Stimulated activated CD8-positive, alpha-beta memory T cell treated with anti-CD3 and anti-CD28 coated beads, Interleukin-4, amount 100 ng/mL, for 4 hours (primary cell): ENCODE results near the gene TOM1.

ENCODE experiments used
- DNase-seq, 2 donors: peaks; one replicate each; pipeline ENCODE4 v3.0.0-alpha.2; 2020; ENCODE audit warnings: low read depth in 2 of 2, low spot score in 1 of 2

The TOM1 gene

GRCh38 chr22:35367331-35367886, 67.7 kb downstream of the TOM1 start:
- DNase-seq, result no peak

GRCh38 chr22:35368386-35368785, 68.7 kb downstream of the TOM1 start:
- no peak for DNase-seq

GRCh38 chr22:35369996-35370395, 70.3 kb downstream of the TOM1 start:
- DNase-seq, result no peak

GRCh38 chr22:35373781-35374180, 74.1 kb downstream of the TOM1 start:
- no peak for DNase-seq

- DNase-seq, result no peak
Observed at GRCh38 chr22:35375031-35375430, 75.3 kb downstream of the TOM1 start.

- DNase-seq, result no peak
Observed at GRCh38 chr22:35375526-35375925, 75.8 kb downstream of the TOM1 start.

- DNase-seq, result peak in 1 of 2 donors; percentile 19
Observed at GRCh38 chr22:35376728-35377472, 77.2 kb downstream of the TOM1 start.

GRCh38 chr22:35377735-35378134, 78.0 kb downstream of the TOM1 start:
- no peak for DNase-seq

- no peak for DNase-seq
Observed at GRCh38 chr22:35378621-35379020, 78.9 kb downstream of the TOM1 start.

GRCh38 chr22:35379146-35379993, 79.7 kb downstream of the TOM1 start:
- DNase-seq, result no peak

GRCh38 chr22:35380013-35380412, 80.3 kb downstream of the TOM1 start:
- DNase-seq, result no peak

- peak in 1 of 2 donors; percentile 36 for DNase-seq
Observed at GRCh38 chr22:35380537-35381423, 81.1 kb downstream of the TOM1 start, which contains the start of gene HMOX1. Gene HMOX1, plus strand, starts transcription at chr22:35381096. Its CDS starts 78 bp downstream, at chr22:35381174.

GRCh38 chr22:35381424-35382009, 81.8 kb downstream of the TOM1 start:
- DNase-seq, result no peak

GRCh38 chr22:35383679-35384071, 84.0 kb downstream of the TOM1 start:
- no peak for DNase-seq

- DNase-seq, result no peak
Observed at GRCh38 chr22:35384527-35384926, 84.8 kb downstream of the TOM1 start.

GRCh38 chr22:35384975-35385588, 85.4 kb downstream of the TOM1 start:
- DNase-seq, result no peak

GRCh38 chr22:35386670-35387288, 87.1 kb downstream of the TOM1 start:
- DNase-seq, result no peak

GRCh38 chr22:35390933-35391332, 91.2 kb downstream of the TOM1 start:
- DNase-seq, result no peak

- DNase-seq, result no peak
Observed at GRCh38 chr22:35392357-35392756, 92.7 kb downstream of the TOM1 start.
